ENCODE results near the gene STXBP4.

DNA sequence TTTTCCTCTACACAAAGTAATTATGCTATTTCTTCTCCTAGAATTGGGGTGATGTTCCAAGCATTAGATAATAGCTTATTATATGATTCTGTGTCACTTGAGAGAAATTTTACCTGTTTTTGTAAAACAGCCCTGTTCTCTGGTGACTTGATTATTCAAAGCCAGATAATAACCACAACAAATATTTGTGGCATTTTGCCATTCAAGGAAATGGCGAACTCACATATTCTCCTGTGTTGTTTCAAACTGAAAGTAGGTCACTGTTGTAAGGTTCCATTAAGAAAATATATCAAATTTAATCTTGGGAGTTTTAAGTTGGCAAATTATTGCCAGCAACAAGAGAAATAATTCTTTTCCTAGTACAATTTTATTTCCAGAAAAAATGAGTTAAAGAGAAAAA lies 124.8 kb downstream of the STXBP4 start:
- TF ChIP-seq, protein P1, sequence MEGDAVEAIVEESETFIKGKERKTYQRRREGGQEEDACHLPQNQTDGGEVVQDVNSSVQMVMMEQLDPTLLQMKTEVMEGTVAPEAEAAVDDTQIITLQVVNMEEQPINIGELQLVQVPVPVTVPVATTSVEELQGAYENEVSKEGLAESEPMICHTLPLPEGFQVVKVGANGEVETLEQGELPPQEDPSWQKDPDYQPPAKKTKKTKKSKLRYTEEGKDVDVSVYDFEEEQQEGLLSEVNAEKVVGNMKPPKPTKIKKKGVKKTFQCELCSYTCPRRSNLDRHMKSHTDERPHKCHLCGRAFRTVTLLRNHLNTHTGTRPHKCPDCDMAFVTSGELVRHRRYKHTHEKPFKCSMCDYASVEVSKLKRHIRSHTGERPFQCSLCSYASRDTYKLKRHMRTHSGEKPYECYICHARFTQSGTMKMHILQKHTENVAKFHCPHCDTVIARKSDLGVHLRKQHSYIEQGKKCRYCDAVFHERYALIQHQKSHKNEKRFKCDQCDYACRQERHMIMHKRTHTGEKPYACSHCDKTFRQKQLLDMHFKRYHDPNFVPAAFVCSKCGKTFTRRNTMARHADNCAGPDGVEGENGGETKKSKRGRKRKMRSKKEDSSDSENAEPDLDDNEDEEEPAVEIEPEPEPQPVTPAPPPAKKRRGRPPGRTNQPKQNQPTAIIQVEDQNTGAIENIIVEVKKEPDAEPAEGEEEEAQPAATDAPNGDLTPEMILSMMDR (IDR thresholded peaks at IDR 0.05), result no peak
- no peak for TF ChIP-seq CREM (CRISPR knock-in tag; IDR thresholded peaks at IDR 0.05)
- TF ChIP-seq, protein P2, sequence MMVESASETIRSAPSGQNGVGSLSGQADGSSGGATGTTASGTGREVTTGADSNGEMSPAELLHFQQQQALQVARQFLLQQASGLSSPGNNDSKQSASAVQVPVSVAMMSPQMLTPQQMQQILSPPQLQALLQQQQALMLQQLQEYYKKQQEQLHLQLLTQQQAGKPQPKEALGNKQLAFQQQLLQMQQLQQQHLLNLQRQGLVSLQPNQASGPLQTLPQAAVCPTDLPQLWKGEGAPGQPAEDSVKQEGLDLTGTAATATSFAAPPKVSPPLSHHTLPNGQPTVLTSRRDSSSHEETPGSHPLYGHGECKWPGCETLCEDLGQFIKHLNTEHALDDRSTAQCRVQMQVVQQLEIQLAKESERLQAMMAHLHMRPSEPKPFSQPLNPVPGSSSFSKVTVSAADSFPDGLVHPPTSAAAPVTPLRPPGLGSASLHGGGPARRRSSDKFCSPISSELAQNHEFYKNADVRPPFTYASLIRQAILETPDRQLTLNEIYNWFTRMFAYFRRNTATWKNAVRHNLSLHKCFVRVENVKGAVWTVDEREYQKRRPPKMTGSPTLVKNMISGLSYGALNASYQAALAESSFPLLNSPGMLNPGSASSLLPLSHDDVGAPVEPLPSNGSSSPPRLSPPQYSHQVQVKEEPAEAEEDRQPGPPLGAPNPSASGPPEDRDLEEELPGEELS (CRISPR knock-in tag; IDR thresholded peaks at IDR 0.05), result no peak
- TF ChIP-seq, protein P3, sequence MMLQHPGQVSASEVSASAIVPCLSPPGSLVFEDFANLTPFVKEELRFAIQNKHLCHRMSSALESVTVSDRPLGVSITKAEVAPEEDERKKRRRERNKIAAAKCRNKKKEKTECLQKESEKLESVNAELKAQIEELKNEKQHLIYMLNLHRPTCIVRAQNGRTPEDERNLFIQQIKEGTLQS (CRISPR knock-in tag; conservative IDR thresholded peaks at IDR 0.05), result no peak
- TF ChIP-seq, protein P4, sequence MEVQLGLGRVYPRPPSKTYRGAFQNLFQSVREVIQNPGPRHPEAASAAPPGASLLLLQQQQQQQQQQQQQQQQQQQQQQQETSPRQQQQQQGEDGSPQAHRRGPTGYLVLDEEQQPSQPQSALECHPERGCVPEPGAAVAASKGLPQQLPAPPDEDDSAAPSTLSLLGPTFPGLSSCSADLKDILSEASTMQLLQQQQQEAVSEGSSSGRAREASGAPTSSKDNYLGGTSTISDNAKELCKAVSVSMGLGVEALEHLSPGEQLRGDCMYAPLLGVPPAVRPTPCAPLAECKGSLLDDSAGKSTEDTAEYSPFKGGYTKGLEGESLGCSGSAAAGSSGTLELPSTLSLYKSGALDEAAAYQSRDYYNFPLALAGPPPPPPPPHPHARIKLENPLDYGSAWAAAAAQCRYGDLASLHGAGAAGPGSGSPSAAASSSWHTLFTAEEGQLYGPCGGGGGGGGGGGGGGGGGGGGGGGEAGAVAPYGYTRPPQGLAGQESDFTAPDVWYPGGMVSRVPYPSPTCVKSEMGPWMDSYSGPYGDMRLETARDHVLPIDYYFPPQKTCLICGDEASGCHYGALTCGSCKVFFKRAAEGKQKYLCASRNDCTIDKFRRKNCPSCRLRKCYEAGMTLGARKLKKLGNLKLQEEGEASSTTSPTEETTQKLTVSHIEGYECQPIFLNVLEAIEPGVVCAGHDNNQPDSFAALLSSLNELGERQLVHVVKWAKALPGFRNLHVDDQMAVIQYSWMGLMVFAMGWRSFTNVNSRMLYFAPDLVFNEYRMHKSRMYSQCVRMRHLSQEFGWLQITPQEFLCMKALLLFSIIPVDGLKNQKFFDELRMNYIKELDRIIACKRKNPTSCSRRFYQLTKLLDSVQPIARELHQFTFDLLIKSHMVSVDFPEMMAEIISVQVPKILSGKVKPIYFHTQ (CRISPR knock-in tag; IDR thresholded peaks at IDR 0.05), result no peak
- TF ChIP-seq NR2C2 (CRISPR knock-in tag; IDR thresholded peaks at IDR 0.05), result no peak
- TF ChIP-seq, protein P5, sequence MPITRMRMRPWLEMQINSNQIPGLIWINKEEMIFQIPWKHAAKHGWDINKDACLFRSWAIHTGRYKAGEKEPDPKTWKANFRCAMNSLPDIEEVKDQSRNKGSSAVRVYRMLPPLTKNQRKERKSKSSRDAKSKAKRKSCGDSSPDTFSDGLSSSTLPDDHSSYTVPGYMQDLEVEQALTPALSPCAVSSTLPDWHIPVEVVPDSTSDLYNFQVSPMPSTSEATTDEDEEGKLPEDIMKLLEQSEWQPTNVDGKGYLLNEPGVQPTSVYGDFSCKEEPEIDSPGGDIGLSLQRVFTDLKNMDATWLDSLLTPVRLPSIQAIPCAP (CRISPR knock-in tag; IDR thresholded peaks at IDR 0.05), result no peak
- TF ChIP-seq JUN (CRISPR knock-in tag; IDR thresholded peaks at IDR 0.05), result no peak

Data from WTC11 (cell line).